HEK293T (cell line): ENCODE data around the gene MARK4.

Experiments used
- ARNT ChIP-seq: fragments of 450-650 bp; IDR thresholded peaks from 2 replicates; pipeline ENCODE4 v1.6.1; 2017; ENCODE audit warnings: mild to moderate bottlenecking
- BHLHE40 ChIP-seq: fragments of 450-650 bp; IDR thresholded peaks from 2 replicates; pipeline ENCODE4 v1.6.1; 2016; ENCODE audit warnings: mild to moderate bottlenecking, moderate library complexity, borderline replicate concordance
- CTBP1 ChIP-seq: fragments of 450-650 bp; IDR thresholded peaks from 2 replicates; pipeline ENCODE4 v1.6.1; 2016; ENCODE audit warnings: borderline replicate concordance
- ELF4 ChIP-seq: fragments of 450-650 bp; IDR thresholded peaks from 2 replicates; pipeline ENCODE4 v1.6.1; 2017; ENCODE audit warnings: antibody characterized with exemption
- FOXA1 ChIP-seq: fragments of 450-650 bp; IDR thresholded peaks from 2 replicates; pipeline ENCODE4 v1.6.1; 2016; ENCODE audit warnings: mild to moderate bottlenecking
- FOXK2 ChIP-seq: fragments of 450-650 bp; IDR thresholded peaks from 2 replicates; pipeline ENCODE4 v1.6.1; 2016; ENCODE audit warnings: mild to moderate bottlenecking
- FOXM1 ChIP-seq: fragments of 450-650 bp; IDR thresholded peaks from 2 replicates; pipeline ENCODE4 v1.6.1; 2017; ENCODE audit warnings: mild to moderate bottlenecking, borderline replicate concordance
- HDGF ChIP-seq: fragments of 450-650 bp; IDR thresholded peaks from 2 replicates; pipeline ENCODE4 v1.6.1; 2017; ENCODE audit warnings: antibody characterized with exemption, borderline replicate concordance
- L3MBTL2 ChIP-seq: fragments of 450-650 bp; conservative IDR thresholded peaks from 2 replicates; pipeline ENCODE4 v1.6.1; 2016; ENCODE audit warnings: mild to moderate bottlenecking
- LEF1 ChIP-seq: fragments of 450-650 bp; IDR thresholded peaks from 2 replicates; pipeline ENCODE4 v1.6.1; 2017; ENCODE audit warnings: mild to moderate bottlenecking, borderline replicate concordance
- PKNOX1 ChIP-seq: fragments of 450-650 bp; IDR thresholded peaks from 2 replicates; pipeline ENCODE4 v1.6.1; 2016
- SP1 ChIP-seq: fragments of 450-650 bp; IDR thresholded peaks from 2 replicates; pipeline ENCODE4 v1.6.1; 2017
- SUZ12 ChIP-seq: fragments of 450-650 bp; IDR thresholded peaks from 2 replicates; pipeline ENCODE4 v1.6.1; 2016; ENCODE audit warnings: mild to moderate bottlenecking

GRCh38 chr19:45264781-45265317 is 13.8 kb downstream of the MARK4 start:
- TF ChIP-seq FOXM1 = no peak
- no peak for TF ChIP-seq SP1
- TF ChIP-seq FOXA1 = no peak
- TF ChIP-seq ELF4 = no peak
- no peak for TF ChIP-seq LEF1
- no peak for TF ChIP-seq SUZ12
- TF ChIP-seq BHLHE40 = no peak
- no peak for TF ChIP-seq L3MBTL2
- TF ChIP-seq ARNT = no peak
- TF ChIP-seq HDGF = no peak
- TF ChIP-seq FOXK2 = no peak
- no peak for TF ChIP-seq CTBP1
- no peak for TF ChIP-seq PKNOX1
